Neuron (in vitro differentiated cells): ENCODE data around the gene SORBS2.

Experiments used
- H2AFZ ChIP-seq: one replicate; pipeline ENCODE4 v1.6.1; 2013; ENCODE audit warnings: low read depth, mild to moderate bottlenecking, inconsistent platforms, low read length, moderate library complexity
- H3K27me3 ChIP-seq: one replicate; pipeline ENCODE4 v1.6.1; 2013; ENCODE audit warnings: low read length; ENCODE audit not compliant: insufficient read depth
- H3K36me3 ChIP-seq: one replicate; pipeline ENCODE4 v1.6.1; 2013; ENCODE audit warnings: low read length; ENCODE audit not compliant: insufficient read depth
- H3K4me1 ChIP-seq: one replicate; pipeline ENCODE4 v1.6.1; 2013; ENCODE audit warnings: low read length; ENCODE audit not compliant: insufficient read depth
- H3K4me3 ChIP-seq: 2 replicates; pipeline ENCODE4 v1.5.1; 2013; ENCODE audit warnings: mild to moderate bottlenecking, low read length, moderate library complexity
- H3K9me3 ChIP-seq: one replicate; pipeline ENCODE4 v1.6.1; 2013; ENCODE audit warnings: low read length

Gene SORBS2

DNA sequence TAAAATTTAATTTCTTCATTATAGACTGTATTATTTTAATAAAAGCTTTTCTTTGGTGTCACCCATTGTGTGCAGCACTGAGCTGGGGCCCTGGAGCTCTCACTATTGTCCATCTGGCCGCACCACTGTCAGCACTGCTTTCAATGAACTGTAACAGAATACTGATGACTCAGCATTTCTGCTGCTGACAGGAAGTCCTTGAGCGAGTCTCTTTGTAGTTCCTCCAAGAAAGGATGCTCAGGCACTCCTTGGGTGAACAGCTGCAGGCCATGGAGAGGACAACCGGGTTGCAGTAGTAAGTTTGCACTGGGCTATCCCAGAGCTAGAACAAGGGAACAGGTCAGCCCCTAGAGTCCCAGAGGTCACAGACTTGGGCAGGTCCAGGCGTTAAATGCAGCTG, 81.6 kb downstream of the SORBS2 start:
- no peak overlapping the region for H2AFZ ChIP-seq

DNA sequence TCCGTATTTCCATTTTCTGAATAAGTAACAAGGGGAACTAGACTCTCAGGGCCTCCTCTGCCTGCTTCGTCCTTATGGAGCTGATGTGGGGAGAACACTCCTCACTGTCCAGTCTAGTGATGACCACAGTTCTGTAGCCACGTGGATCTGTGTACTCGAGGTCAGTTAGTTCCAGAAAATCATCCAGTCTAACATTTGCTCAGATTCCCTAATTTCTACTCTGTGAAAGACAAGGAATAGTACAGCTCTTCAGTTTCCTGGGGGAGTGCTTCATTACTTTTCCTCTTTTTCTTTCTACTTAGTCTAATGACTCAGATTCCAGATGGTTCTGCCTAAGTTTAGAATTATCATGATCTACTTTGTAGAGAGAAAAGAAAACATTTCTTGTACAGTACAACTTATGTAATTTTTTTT, 82.6 kb downstream of the SORBS2 start:
- Histone ChIP-seq H3K4me1 (peaks cover 27% of the 10 kb centered on the region), H2AFZ (no peak overlapping the region), H3K36me3 (peaks cover 6% of the 10 kb centered on the region), H3K27me3 (no peaks in the 10 kb centered on the region), H3K9me3 (peaks cover 7% of the 10 kb centered on the region), H3K4me3 (no peak overlapping the region)

More for the DNA sequence above, 81.6 kb downstream of the SORBS2 start:
- no peak overlapping the region for H3K4me3 ChIP-seq
- H3K36me3 ChIP-seq = peaks cover 6% of the 10 kb centered on the region
- H3K9me3 ChIP-seq = peaks cover 7% of the 10 kb centered on the region
- H3K4me1 ChIP-seq = peaks cover 27% of the 10 kb centered on the region
- no peaks in the 10 kb centered on the region for H3K27me3 ChIP-seq

- peaks cover 6% of the 10 kb centered on the region for H3K36me3 ChIP-seq
- peaks cover 27% of the 10 kb centered on the region for H3K4me1 ChIP-seq
- H3K4me3 ChIP-seq = no peak overlapping the region
- H3K27me3 ChIP-seq = no peaks in the 10 kb centered on the region
- H2AFZ ChIP-seq = no peak overlapping the region
- H3K9me3 ChIP-seq = peaks cover 7% of the 10 kb centered on the region
Measured at GRCh38 chr4:185728893-185729292, 83.1 kb downstream of the SORBS2 start.

- H3K4me3 ChIP-seq = no peak overlapping the region
- H3K36me3 ChIP-seq = no peaks in the 10 kb centered on the region
Measured at GRCh38 chr4:185726931-185727330, 85.1 kb downstream of the SORBS2 start.

GRCh38 chr4:185723631-185724260, 88.2 kb downstream of the SORBS2 start:
- Histone ChIP-seq H3K4me1 (peaks cover 13% of the 10 kb centered on the region), H3K4me3 (no peak overlapping the region), H3K27me3 (no peaks in the 10 kb centered on the region), H3K9me3 (no peaks in the 10 kb centered on the region), H3K36me3 (no peaks in the 10 kb centered on the region), H2AFZ (no peak overlapping the region)

More at GRCh38 chr4:185726931-185727330, 85.1 kb downstream of the SORBS2 start:
- H3K4me1 ChIP-seq = peaks cover 25% of the 10 kb centered on the region
- no peaks in the 10 kb centered on the region for H3K27me3 ChIP-seq
- H3K9me3 ChIP-seq = no peaks in the 10 kb centered on the region
- H2AFZ ChIP-seq = no peak overlapping the region

DNA sequence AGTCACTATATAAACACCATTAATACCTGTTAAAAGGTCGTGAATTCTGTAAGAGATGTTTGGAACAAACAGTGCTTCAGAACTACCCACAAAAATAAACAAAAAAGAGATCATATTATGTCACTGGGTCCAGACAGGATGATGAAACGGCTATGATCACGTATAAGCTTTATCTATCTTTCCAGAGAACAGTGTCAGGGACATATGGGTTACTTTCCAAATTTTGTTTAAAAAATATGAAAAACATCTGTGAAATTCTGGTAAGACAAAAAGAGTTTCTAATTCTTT, 90.0 kb downstream of the SORBS2 start:
- Histone ChIP-seq H2AFZ (no peak overlapping the region), H3K9me3 (no peaks in the 10 kb centered on the region), H3K4me3 (no peak overlapping the region), H3K36me3 (no peaks in the 10 kb centered on the region), H3K27me3 (no peaks in the 10 kb centered on the region), H3K4me1 (peaks cover 7% of the 10 kb centered on the region)

DNA sequence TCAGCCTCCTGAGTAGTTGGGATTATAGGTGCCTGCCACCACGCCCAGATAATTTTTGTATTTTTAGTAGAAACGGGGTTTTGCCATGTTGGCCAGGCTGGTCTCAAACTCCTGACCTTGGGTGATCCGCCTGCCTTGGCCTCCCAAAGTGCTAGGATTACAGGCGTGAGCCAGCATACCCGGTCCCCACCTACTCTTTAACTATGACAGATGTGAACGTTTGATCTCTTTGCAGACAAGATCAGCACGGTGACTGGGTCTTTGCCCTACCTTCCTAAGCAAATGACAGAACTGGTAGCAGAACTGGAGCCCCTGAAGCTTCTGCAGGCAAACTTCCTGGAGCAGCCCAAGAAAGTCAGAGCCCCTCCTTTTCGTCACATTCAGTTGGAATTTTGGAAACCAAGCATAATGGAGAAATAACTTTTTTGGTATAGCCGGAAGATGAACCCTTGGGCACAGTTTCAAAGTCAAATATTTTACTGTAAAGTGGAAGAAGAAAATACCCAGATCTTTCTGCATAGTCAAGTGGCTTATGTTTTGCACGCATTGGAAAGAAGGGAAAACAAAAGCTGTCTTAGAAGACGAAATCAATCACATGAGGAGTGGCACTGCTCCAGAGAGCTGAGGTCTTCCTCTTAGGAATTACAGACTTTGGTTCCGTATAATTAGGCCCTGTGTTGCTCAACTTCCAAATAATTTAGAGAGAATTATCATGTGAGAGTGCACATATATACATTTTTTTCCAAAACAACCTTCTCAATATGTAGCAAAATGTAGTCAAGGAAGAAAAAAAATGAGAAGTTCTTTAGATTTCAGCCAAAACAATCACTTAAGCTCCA, 90.6 kb downstream of the SORBS2 start:
- Histone ChIP-seq H3K27me3 (no peaks in the 10 kb centered on the region), H3K36me3 (no peaks in the 10 kb centered on the region), H3K4me1 (peaks cover 3% of the 10 kb centered on the region), H3K9me3 (no peaks in the 10 kb centered on the region), H2AFZ (no peak overlapping the region), H3K4me3 (no peak overlapping the region)

- Histone ChIP-seq H3K4me3 (no peak overlapping the region), H3K9me3 (no peaks in the 10 kb centered on the region), H2AFZ (no peak overlapping the region), H3K4me1 (peaks cover 3% of the 10 kb centered on the region), H3K27me3 (no peaks in the 10 kb centered on the region), H3K36me3 (no peaks in the 10 kb centered on the region)
Measured at GRCh38 chr4:185719500-185719858, 92.5 kb downstream of the SORBS2 start.

DNA sequence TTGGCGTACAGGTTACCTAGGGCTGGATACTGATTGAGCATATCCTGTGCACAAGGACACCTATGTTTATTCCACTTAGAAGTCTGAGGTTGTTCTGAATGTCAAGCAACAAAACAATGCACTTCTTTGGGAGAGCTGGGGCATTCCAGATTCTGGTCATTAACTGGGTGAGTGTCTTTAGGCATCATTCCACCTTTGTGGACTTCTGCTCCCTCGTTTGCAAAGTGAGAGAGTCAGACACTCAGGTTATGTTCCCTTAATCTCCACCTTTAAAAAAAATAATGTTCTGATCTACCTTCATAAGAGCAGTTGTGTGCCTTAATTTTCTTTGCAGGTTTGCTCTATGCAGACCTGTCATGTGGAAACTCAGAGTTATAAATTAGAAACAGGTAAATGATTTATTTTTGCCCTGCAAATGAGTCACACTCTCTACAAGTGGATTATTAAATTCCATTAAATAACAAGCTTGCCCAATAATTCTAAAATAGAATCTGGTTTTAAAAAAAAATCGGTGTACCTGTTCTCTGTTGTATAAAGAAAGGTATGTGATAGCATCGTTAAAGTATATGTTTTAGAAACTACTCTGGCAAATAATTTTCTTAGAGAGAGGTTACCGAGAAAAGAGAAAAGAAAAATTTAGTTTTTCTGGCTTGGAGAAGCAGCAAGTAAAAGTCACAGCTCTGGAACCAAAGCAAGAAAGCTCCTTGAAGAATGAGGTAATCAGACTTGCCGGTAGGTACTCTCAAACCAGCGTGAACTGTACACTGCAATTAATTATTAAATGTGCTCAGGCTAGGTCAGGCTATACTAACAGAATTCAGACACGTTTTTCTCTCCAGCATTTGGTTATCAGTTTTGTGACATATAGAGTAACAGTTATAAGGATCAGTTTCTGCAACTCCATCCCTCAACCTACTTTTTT, 93.2 kb downstream of the SORBS2 start:
- Histone ChIP-seq H3K4me3 (no peak overlapping the region), H3K36me3 (no peaks in the 10 kb centered on the region), H3K27me3 (no peaks in the 10 kb centered on the region), H3K9me3 (no peaks in the 10 kb centered on the region), H3K4me1 (peaks cover 3% of the 10 kb centered on the region), H2AFZ (no peak overlapping the region)

- H3K4me1 ChIP-seq = peaks cover under 1% of the 10 kb centered on the region
- no peaks in the 10 kb centered on the region for H3K27me3 ChIP-seq
- no peak overlapping the region for H3K4me3 ChIP-seq
- H3K36me3 ChIP-seq = no peaks in the 10 kb centered on the region
- no peaks in the 10 kb centered on the region for H3K9me3 ChIP-seq
- no peak overlapping the region for H2AFZ ChIP-seq
Measured at GRCh38 chr4:185717377-185717741, 94.6 kb downstream of the SORBS2 start.

GRCh38 chr4:185716577-185717376, 95.2 kb downstream of the SORBS2 start:
- Histone ChIP-seq H3K4me3 (no peak overlapping the region), H3K4me1 (peaks cover 4% of the 10 kb centered on the region), H2AFZ (no peak overlapping the region), H3K27me3 (no peaks in the 10 kb centered on the region), H3K36me3 (no peaks in the 10 kb centered on the region), H3K9me3 (no peaks in the 10 kb centered on the region)

- H3K36me3 ChIP-seq = no peaks in the 10 kb centered on the region
- no peak overlapping the region for H2AFZ ChIP-seq
- H3K4me3 ChIP-seq = no peak overlapping the region
- peaks cover 4% of the 10 kb centered on the region for H3K4me1 ChIP-seq
- no peaks in the 10 kb centered on the region for H3K27me3 ChIP-seq
- H3K9me3 ChIP-seq = no peaks in the 10 kb centered on the region
Measured at GRCh38 chr4:185716141-185716551, 95.8 kb downstream of the SORBS2 start.
